Coronary artery (tissue), 2 donors: ENCODE measurements around the gene DCP2.

Experiments used
- DNase-seq: peaks from one replicate; pipeline ENCODE4 v3.0.0-alpha.2; 2017; ENCODE audit warnings: low spot score
- H3K27ac ChIP-seq, 2 donors: fragments of 200-600 bp; sonication (generic); one replicate each; pipeline ENCODE4 v1.5.1; 2016 to 2019
- H3K4me3 ChIP-seq: fragments of 200-600 bp; sonication (generic); 2 replicates; pipeline ENCODE4 v1.5.1; 2016; ENCODE audit warnings: mild to moderate bottlenecking, moderate library complexity
- CTCF ChIP-seq: fragments of 200-600 bp; sonication (generic); IDR thresholded peaks from one replicate; pipeline ENCODE4 v1.5.1; 2019; ENCODE audit warnings: antibody characterized with exemption

The DCP2 gene

GRCh38 chr5:113027015-113027414, 50.4 kb downstream of the DCP2 start:
- no peak overlapping the region for H3K27ac ChIP-seq
- no peak overlapping the region for H3K4me3 ChIP-seq
- DNase-seq: no peak
- no peak for TF ChIP-seq CTCF

- DNase-seq: no peak
- Histone ChIP-seq H3K27ac (no peak overlapping the region), H3K4me3 (no peak overlapping the region)
- no peak for TF ChIP-seq CTCF
These were observed 50.8 kb downstream of the DCP2 start for GRCh38 chr5:113027431-113027830.

GRCh38 chr5:113029614-113030013, 53.0 kb downstream of the DCP2 start:
- DNase-seq: no peak
- Histone ChIP-seq H3K4me3 (no peak overlapping the region), H3K27ac (no peak overlapping the region)
- no peak for TF ChIP-seq CTCF

GRCh38 chr5:113031104-113031503, 54.5 kb downstream of the DCP2 start:
- no peak overlapping the region for H3K27ac ChIP-seq
- no peak for DNase-seq
- TF ChIP-seq CTCF: no peak
- H3K4me3 ChIP-seq: no peak overlapping the region

GRCh38 chr5:113031557-113031956, 55.0 kb downstream of the DCP2 start:
- no peak overlapping the region for H3K4me3 ChIP-seq
- no peak for TF ChIP-seq CTCF
- no peak overlapping the region for H3K27ac ChIP-seq
- no peak for DNase-seq

- no peak for TF ChIP-seq CTCF
- H3K4me3 ChIP-seq: no peak overlapping the region
- no peak overlapping the region for H3K27ac ChIP-seq
- no peak for DNase-seq
These were observed 57.7 kb downstream of the DCP2 start for GRCh38 chr5:113034182-113034773.

GRCh38 chr5:113035096-113035495, 58.5 kb downstream of the DCP2 start:
- TF ChIP-seq CTCF: no peak
- Histone ChIP-seq H3K4me3 (no peak overlapping the region), H3K27ac (no peak overlapping the region)
- no peak for DNase-seq
